Thoracic aorta endothelial cell (primary cell): ENCODE measurements around the gene RBMXL3. TPM values are rescaled to one million over a fixed set of nuclear protein-coding genes. Genes with fewer than 3 reads are reported as not detected.

ENCODE experiments used
- total RNA-seq: library from RNA; depleted of rRNA; stranded (reverse); fragments of >200 nt; gene quantifications from 2 replicates; pipeline ENCODE4 v1.2.3, GENCODE V29; 2012

Gene RBMXL3
- not detected in 2 replicates for total RNA-seq

GRCh38 chrX:115189110-115189509 lies at the start of gene RBMXL3:
TSS of gene RBMXL3 (plus strand) at chrX:115189410. CDS start at chrX:115189442, 32 bp downstream.

GRCh38 chrX:115233497-115234455 lies 44.6 kb downstream of the RBMXL3 start, which contains the start of gene LRCH2:
TSS of gene LRCH2 (minus strand) at chrX:115234096. CDS start at chrX:115234041, 55 bp downstream.

Other genes with a start within 250 kb of the RBMXL3 start
- gene IL13RA2, start 171.8 kb upstream of the RBMXL3 start, total RNA-seq = 0.53 and 8.9 TPM in 2 replicates
- gene LRCH2, start 44.7 kb downstream of the RBMXL3 start, total RNA-seq = 4.5 and 9.2 TPM in 2 replicates
- not detected in 2 replicates for gene LUZP4, start 100.3 kb downstream of the RBMXL3 start, total RNA-seq